Measurements from ENCODE around the gene C4orf50.

- no peak for TF ChIP-seq CTCF (IDR thresholded peaks at IDR 0.05; ENCODE audit: insufficient read depth, low read length, poor library complexity, severe bottlenecking)
- no peak for TF ChIP-seq EZH2phosphoT487 (conservative IDR thresholded peaks at IDR 0.05; ENCODE audit: low read length)
Observed at GRCh38 chr4:5988086-5988845, 30.0 kb downstream of the C4orf50 start.

Measured in SU-DHL-6 (cell line).